Left kidney (tissue), 2 donors: ENCODE results near the gene ST6GALNAC4. TPM values are rescaled to one million over a fixed set of nuclear protein-coding genes. Genes with fewer than 3 reads are reported as not detected.

ENCODE experiments used
- DNase-seq: peaks from one replicate; pipeline ENCODE4 v3.0.0-alpha.2; 2013
- polyA plus RNA-seq: library from polyadenylated mRNA; unstranded; fragments of 120-200 nt; gene quantifications from one replicate; pipeline ENCODE4 v1.2.1, GENCODE V29; 2013; ENCODE audit not compliant: insufficient read length

The ST6GALNAC4 gene
- polyA plus RNA-seq, 1 donor = 9.8 TPM

DNA sequence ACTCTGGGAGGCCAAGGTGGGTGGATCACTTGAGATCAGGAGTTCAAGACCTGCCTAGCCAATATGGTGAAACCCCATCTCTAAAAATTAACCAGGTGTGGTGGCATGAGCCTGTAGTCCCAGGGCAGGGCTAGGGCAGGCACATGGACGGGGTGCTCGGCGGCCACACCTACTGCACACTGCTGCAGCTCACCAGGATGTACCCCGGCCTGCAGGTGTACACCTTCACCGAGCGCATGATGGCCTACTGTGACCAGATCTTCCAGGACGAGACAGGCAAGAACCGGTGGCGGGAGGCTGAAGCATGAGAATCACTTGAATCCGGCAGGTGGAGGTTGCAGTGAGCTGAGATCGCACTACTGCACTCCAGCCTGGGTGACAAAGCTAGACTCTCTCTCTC is 3.2 kb downstream of the ST6GALNAC4 start:
- no peak for DNase-seq

DNA sequence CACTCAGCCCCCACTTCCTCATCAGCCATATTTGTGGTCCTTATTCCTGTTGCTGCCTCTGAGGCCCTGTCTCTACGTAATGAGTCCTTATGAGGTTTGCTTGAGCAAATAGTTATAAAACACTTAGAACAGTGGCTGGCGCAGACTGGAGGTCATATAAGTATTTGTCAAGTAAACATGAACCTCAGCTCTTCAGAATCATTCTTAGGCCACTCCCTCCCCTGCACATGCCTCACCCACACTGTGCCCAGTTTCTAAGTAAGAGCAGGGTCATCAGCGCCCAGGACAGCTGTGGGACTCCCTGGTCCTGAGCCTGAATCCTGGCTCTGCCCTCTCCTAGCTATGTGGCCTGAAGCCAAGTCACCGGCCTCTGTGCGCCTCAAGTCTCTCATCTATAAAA is 4.0 kb downstream of the ST6GALNAC4 start:
- no peak for DNase-seq

DNA sequence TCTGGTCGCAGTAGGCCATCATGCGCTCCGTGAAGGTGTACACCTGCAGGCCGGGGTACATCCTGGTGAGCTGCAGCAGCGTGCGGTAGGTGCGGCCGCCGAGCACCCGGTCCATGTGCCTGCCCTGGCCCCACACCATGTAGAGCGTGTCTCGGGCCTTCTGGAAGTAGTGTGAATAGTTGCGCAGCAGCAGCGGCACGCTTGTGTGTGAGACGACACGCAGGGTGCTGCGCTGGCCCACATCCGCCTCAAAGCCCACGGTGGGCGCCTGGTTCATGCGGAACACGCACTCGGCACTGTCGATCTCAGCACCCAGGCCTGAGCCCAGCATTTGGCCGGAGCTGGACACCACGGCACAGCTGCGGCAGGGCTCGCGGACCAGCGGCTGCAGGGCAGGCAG is 4.5 kb downstream of the ST6GALNAC4 start:
- DNase-seq = no peak

DNA sequence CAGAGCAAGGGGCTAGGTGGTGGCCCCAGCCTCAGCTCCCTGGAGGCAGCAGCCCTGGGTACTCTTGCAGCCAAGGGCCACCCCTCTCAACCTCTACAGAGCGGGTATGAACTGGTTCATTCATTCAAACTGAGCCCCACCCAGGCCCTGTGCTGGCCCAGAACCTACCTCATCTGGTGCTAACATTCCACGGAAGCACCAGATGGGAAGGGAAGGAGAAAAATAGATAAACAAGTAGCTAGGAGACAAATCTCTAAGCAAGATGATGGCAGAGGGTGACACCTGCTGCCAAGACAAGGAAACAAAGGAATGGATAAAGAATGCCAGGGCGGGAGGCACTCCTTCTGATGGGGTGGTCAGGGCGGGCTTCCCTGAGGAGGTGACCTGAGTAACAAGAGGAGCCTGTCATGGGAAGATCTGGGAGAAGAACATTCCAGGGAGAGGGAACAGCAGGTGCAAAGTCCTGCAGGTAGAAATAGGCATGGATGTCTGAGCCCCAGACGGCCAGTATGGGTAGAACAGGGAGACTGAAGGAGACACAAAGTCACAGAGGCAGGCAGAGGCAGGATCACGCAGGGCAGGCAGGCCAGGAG is 6.1 kb downstream of the ST6GALNAC4 start:
- DNase-seq = no peak

DNA sequence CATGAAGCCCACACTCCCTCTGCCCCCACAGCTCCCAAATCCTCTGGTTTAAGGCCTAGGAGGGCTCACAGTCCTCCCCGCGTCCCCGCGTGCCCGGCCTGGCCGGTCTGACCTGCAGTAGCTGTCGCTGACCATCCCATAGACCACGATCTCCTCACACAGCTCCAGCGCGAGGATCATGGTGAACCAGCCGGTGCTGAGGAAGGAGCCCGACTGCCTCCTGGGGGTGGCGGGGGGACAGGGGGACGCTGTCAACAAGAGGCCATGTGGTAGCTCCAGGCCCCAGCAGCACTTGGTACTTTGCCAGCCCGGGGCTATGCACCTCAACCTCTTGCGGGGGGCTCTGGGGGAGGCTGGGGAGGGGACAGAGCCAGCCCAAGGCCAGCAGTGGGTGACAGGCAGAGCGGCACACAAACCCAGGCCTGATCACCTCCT is 7.0 kb downstream of the ST6GALNAC4 start:
- no peak for DNase-seq

DNA sequence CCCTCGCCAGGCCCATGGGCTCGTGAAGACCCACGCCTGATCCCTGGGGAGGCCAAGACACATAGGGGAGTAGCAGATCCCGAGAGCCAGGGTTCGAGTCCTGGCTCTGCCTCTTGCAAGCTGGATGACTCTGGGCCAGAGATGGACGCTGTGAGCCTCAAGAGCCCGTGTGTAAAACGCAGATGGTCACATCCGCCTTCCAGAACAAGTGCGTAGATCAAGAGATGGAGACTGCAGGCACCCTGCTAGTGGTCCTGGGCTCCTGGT is 8.2 kb downstream of the ST6GALNAC4 start:
- no peak for DNase-seq

DNA sequence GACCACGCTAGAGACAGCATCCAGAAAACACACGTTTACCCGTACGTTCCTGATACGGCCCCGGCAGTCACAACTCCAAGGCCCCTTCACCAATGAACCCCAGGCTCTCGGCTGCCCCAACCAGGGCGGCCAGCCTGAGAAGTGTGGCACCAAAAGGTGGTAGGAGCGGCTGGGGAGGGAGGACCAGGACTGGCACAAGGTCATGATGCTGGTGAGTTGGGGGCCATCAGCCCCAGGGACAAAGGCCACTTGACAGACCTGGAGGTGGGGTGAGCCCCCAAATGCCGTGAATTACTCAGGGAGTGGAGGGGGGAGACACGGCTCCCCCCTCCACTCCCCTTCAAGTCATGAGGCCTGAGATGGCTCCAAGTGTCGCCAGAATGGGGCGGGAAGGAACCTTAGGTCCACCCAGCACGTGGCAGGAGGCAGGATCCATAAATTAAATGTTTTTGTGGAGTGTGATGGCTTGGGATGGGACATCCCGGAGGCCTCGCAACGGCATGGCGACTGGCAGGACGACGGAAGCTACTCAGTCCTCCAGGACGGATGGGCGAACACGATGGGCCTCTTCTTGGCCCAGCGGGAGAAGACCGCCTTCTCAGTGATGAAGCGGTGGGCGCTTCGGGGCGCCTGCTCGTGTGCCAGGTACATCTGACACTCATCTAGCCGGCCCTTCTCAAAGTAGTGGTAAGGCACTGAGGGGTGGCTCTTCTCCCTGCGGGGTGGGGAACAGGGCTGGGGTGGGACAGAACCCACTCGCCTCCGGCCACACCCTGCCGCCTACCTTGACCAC is 8.8 kb downstream of the ST6GALNAC4 start:
- DNase-seq = no peak

DNA sequence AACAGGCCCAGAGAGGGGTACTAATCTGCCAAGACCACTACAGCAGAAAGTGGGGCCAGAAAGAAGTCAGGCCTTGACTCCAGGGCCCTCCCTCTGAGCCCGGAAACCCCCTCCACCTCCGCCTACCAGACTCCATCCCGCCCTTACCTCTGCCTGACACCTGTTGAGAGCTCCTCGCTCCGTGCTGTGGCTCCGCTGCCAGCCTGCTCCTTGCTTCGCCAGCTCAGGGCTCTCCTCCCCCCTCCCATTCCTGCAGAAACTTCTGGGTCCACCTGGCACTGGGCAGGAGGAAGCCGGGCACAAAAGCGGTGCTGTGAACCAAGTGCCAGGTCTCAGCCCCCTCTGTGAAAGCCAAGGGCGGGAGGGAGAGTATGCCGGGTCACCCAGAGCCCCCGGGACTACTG is 11.1 kb downstream of the ST6GALNAC4 start:
- no peak for DNase-seq

DNA sequence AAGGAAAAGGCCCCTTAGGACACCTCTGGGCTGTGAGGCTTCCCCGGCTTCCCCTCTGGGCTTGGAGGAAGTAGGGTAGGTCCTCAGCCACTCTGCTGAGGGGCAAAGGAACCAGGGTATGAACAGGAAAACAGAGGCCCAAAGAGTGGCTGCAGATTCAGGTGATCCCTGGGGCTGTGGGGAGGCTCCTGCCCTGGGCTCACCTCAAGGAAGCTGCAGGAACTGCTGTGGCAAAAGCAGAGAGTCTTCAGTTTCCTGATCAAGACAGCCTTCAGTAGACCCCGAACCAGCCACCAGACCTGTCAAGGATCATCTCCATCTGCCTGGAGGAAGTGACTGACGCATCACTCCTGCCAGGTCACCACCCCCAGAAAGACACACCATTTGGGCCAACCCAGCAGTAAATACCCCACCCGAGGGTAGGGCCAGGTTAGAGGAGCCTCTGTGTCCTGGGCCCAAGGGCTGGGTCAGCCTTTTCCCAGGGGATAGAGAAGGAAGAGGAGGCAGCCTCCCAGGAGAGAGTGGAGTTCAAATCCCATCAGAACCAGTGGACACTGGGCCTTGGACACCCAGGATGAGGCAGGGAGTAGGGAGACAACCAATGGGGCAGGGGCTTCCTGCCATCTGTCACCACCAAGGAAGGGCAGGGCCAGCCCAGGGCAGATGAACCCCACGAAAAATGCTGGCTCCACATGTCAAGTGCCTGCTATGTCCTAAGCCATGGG is 11.7 kb downstream of the ST6GALNAC4 start:
- DNase-seq = no peak

DNA sequence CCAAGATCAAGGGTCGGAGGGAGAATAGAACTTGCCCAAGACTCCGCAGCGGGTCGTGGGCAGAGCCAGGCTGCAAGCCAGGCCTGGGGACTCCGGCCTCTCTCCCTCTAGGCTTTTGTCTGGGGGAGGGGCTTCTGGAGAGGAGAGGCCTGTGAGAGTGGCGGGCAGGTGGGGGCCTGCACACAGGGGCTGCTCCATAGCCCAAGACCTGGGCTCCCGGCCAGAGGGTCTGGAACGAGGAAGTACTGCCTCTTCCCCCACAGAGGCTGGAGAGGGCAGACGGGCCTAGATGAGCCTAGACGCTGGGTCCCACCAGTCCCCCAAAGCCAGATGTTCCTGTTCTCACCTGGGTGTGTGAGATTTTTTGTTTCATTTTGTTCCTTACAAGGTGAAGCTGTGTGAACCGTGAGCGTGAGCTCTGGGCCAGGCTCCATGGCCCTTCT is 12.3 kb downstream of the ST6GALNAC4 start:
- DNase-seq = peak; percentile 59

DNA sequence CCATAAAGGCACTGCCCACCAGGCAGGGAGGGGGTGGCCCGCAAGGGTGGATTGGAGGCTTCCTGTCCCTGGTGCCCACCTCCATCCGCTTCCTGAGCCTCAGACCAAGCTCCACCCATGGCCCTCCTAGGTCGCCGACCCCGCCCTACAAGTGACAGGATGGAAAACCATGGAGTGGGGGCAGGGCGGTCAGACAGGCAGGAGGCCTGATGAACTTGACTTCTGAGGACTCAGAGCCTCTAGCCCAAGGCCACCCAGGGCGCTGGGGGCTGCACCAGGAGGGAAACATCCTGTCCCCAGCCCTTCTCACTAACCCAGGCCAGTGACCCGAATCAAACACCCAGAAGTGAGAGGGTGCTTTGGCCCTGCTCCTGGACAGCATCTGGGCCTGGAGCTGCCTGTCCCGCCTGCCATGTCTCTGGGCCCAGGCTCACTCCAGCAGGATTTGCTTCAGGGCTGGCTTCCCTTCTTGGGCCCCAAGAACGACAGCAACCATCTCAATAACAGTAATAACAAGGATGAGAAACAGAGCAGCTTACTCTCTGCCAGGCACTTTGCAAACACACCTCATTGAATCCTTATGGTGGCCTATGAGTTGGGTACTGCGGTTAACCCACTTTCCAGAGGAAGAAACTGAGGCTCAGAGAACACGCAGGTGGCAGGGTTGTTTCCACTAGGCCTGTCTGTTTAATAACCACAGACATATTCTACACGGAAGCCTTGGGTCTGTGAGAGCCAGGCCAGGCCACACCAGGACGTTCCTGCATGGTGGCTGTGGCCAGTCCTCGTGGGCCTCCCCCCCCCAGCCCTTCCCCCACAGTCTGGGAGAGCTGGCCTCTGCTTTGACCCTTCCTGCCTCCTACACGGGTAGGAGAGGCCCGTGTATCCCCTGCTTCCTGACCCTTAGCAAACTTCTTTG is 13.0 kb downstream of the ST6GALNAC4 start:
- DNase-seq = peak; percentile 55

DNA sequence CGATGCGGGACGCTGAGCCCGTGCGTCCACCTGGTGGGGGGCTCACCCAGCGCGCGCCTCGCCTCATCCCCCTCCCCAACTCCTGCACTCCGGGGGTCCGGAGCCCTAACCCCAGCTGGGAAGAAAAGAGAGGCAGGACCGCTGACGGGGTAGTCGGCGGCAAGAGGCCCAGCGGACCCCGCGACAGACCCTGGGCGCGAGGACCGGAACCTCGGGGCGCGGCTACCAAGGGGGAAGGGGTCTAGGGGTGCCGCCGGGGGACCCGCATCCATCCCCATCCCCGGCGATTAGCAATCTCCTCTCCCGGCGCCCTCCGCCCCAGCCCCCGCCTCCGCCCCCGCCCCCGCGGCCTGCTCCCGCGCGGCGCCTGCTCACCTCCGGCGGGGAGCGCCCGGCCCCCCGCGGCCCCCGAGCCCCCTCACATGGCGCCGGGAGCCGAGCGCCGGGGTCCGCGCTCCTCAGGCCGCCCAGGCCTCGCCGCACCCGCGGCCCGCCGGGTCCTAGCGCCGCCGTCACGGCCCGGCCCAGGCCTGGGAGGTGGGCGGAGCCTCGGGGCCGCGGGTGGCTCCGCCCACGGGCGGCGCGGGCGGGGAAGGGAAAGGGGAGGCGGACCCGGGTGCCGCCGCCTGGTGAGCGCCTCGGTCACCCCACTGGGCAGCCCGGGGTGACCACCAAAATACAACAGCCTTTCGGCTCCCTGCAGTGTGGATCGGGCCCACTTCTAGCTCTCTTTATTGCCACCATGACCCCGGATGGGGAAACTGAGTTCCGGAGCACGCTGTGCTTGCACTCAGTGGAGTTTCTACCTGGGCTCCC is 17.5 kb downstream of the ST6GALNAC4 start, which contains the start of gene ST6GALNAC6:
ST6GALNAC6 (minus strand) TSS at position 476 of the 816 bp plus-strand sequence. CDS start 1,622 bp downstream, outside the sequence.
- peak; percentile 82 for DNase-seq

DNA sequence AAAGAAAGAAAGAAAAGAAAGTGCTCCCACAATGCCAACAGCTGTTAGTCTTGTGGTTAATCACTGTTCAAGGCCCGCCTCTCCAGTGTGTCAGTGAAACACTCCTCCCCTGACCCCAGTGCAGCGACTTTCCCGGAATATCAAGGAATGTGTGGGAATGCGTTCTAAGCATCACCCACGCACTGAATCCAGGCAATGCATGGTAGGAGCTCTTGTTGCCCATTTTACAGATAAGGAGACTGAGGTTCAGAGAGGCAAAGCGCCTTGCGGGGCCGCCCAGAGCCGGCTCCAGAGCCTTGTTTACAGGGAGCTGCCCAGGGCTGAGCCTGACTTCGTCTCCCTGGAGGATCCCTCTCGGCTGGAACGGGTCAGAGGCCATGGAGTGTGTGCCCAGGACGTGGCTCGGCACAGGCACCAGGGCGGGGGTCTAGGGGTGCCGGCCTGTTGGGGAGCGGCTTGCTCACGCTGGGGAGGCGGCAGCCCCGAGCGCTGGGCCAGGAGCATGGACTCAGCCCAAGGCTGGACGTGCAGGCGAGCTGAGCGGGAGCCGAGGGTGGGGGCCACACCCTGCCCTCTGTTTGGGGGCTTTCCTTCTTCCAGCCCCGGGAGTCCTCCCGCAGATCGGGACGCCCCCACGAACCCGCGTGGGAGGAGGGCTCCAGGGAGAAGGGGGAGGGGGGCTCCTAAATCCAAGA is 18.3 kb downstream of the ST6GALNAC4 start:
- peak; percentile 66 for DNase-seq

DNA sequence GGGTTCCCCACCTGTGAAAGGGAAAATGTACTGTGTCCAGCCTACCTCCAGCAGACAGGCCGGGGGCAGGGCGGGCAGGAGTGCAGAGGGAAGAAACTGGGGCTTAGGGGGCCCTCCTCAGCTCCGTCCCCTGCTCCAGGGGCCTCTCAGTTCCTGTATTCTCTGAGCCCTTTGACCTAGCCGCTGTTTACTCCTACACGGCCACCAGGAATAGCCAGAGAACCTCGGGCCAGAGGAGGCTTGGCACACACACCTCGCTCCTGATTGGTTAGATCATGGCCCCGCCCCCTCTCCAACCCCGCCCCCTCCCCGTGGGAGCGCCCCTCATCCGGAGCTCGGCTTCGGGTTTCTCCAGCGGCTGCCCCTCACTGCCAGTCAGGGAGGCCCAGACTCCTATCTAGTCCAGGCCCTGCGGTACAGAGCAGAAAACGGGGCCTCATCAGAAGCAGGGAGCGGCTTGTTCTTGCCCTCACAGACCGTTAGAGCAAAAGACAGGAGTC is 19.6 kb downstream of the ST6GALNAC4 start:
- DNase-seq = peak; percentile 83

DNA sequence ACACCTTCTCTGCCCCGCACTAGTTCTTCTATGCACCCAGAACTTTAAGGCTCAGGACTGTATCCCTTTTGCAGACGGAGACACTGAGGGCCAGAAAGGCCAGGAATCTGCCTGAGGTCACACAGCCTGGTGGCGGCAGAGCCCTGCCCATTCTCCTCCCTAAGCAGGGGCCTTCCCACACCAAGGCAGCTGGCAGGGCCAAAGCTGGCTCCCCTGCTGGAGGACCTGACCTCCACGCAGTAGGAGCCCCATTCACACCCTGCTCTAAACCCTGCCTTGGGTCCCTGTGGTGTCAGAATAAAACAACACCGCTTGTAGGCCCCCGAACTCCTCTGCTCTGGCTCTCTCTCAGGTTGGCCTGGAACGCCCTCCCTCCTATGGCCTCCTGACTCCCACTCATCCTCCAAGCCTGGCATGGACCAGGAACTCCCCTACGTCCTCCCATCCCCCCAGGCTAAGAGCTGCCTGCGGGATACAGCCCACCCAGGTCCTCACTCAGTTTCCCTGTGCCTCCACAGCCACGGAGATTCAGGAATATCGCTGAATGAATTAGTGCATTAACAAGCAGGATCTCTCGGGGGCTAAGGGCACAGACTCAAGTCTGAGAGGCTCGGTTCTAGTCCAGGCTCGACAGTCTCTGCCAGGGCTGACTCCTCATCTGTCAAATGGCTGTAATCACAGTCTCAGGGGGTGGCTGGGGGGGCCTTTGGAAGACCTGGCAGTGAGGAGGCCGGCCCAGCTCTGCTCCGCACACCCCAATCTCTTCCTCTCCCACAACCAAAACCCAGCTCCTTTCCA is 20.2 kb downstream of the ST6GALNAC4 start:
- DNase-seq = no peak

DNA sequence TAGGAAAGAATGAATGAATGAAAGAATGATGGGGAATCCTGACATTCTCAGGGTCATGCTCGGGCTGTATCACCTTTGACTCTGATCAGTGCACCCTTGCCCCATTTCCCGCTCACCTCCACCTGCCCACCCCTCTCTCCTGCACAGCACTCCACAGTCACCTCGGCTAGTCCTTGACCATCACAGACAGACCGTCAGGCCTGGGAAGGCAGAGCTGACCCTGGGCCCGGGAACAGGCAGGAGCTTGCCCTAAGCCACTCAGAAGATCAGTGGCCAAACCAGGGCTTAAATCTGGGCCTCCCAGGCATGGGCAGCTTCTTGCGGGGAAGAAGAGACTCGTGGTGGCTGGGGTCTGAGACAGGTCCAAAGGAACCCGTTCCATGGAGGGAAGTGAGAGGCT is 21.0 kb downstream of the ST6GALNAC4 start:
- DNase-seq = no peak

DNA sequence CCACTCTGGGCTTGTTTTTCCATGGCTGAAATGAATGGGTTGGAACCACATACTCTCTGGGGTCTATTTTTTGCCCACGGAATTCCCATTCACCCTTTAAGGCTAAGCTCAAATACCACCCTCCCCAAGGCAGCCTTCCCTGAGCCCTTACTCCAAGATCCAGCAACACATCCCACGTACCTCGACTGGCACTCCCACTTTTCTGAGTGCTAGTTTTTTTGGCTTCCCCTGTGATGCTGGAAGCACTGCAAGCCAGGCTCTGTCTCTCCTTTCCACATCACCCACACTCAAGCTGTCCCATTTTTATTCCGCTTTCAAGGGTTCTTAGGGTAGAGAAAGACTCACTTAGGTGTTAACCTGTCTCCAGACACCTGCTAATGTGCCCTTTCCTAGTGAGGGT is 23.4 kb downstream of the ST6GALNAC4 start:
- no peak for DNase-seq

DNA sequence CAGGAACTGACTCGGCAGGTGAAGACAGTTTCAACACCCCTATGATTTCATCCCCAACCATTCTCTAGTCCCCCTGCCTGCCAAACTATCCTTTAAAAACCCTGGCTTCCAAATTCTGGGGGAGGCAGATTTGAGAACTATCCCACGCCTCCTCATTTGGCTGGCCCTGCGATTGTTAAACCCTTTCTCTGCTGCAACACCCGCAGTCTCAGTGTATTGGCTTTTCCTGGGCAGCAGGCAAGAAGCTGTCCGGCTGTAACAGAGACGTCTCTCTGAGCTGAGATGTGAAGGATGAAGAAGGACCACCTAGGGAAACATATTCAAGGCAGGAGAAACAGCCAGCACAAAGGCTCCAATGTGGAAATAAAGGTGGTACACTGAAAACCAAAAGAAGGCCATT is 24.0 kb downstream of the ST6GALNAC4 start:
- DNase-seq = no peak

DNA sequence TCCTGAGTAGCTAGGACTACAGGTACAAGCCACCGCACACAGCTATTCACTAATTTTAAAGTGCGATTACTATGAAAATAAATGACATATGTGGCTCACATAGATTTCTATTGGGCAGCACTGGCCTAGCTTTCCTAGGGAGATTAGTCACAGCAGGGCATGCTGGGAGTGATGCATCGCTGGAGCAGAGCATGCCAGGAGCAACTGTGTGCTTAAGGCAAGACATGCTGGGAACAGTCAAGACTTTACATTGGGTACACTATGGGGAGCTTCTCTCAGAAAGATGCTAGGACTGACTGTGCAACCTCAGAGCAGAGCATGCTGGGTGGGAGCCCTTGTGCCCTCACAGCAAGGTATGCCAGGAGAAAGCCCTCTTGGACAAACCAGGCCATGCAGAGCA is 26.8 kb downstream of the ST6GALNAC4 start:
- no peak for DNase-seq

DNA sequence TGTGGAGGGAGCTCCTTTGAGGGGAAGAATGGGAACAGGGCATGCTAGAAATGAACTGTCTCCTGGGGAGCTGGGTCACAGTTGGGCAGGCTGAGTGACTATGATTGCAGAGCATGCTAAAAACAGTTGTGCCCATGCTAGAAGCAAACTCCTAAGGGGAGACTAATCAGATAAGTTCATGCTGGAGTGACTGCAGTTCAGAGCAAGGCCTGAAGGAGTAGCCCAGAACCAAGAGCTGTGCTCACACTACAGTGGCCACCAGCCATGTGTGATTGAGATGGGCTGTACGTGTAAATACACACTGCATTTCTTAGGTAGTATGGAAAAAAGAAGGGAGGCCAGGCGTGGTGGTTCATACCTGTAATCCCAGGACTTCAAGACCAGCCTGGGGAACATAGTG is 29.0 kb downstream of the ST6GALNAC4 start:
- DNase-seq = no peak
